Measurements from ENCODE around the gene NUP210.

Gene NUP210

GRCh38 chr3:13276438-13277195 is 143.5 kb downstream of the NUP210 start:
- Histone ChIP-seq H3K9me3 (ENCODE audit: low read depth, low read length) (no peaks in the 10 kb centered on the region), H3K27ac (no peak overlapping the region), H3K9ac (ENCODE audit: insufficient read length) (no peak overlapping the region), H3K36me3 (ENCODE audit: insufficient read depth, low read length) (no peaks in the 10 kb centered on the region), H3K4me3 (no peak overlapping the region)
- no peak for TF ChIP-seq EZH2 (IDR thresholded peaks at IDR 0.05)
- no peak for TF ChIP-seq FOXP2 (optimal IDR thresholded peaks at IDR 0.05; ENCODE audit: control extremely low read depth, extremely low read length, insufficient read depth)
- TF ChIP-seq POLR2AphosphoS5 (IDR thresholded peaks at IDR 0.05; ENCODE audit: borderline replicate concordance, low read depth, low read length): no peak
- no peak for DNase-seq (ENCODE audit: low read depth, low spot score)

- H3K4me3 ChIP-seq: no peak overlapping the region
- H3K9ac ChIP-seq (ENCODE audit: insufficient read length): no peak overlapping the region
- H3K36me3 ChIP-seq (ENCODE audit: insufficient read depth, low read length): no peaks in the 10 kb centered on the region
- no peak for DNase-seq (ENCODE audit: low read depth, low spot score)
- no peaks in the 10 kb centered on the region for H3K9me3 ChIP-seq (ENCODE audit: low read depth, low read length)
- H3K27ac ChIP-seq: no peak overlapping the region
- TF ChIP-seq EZH2 (IDR thresholded peaks at IDR 0.05) (no peak), POLR2AphosphoS5 (IDR thresholded peaks at IDR 0.05; ENCODE audit: borderline replicate concordance, low read depth, low read length) (no peak), FOXP2 (optimal IDR thresholded peaks at IDR 0.05; ENCODE audit: control extremely low read depth, extremely low read length, insufficient read depth) (no peak)
These were observed 144.6 kb downstream of the NUP210 start for GRCh38 chr3:13275376-13276005.

- H3K9ac ChIP-seq (ENCODE audit: insufficient read length): no peak overlapping the region
- H3K36me3 ChIP-seq (ENCODE audit: insufficient read depth, low read length): no peaks in the 10 kb centered on the region
- no peaks in the 10 kb centered on the region for H3K9me3 ChIP-seq (ENCODE audit: low read depth, low read length)
- H3K4me3 ChIP-seq: no peak overlapping the region
- TF ChIP-seq EZH2 (IDR thresholded peaks at IDR 0.05): no peak
- no peak for TF ChIP-seq POLR2AphosphoS5 (IDR thresholded peaks at IDR 0.05; ENCODE audit: borderline replicate concordance, low read depth, low read length)
- no peak for TF ChIP-seq FOXP2 (optimal IDR thresholded peaks at IDR 0.05; ENCODE audit: control extremely low read depth, extremely low read length, insufficient read depth)
- no peak for DNase-seq (ENCODE audit: low read depth, low spot score)
- no peak overlapping the region for H3K27ac ChIP-seq
These were observed 145.4 kb downstream of the NUP210 start for GRCh38 chr3:13274551-13275332.

DNA sequence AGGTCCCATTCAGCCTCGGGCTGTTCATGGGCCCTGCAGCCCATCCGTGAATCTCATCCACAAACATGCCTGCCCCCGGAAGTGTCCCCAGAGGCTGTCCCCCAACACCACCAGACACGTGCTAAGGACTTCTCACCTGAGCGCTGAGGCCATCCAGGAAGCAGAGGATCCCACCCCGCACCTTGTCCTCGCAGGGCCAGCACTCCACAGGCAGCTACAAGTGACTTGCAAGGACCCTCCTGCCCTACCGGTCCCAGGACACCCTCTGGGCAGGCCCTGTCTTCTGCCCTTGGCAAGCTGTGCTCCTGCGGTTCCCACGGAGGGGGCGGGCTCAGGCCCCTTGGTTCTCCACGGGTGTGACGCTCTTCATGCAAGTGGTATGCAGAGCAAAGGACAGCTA is 146.0 kb downstream of the NUP210 start:
- Histone ChIP-seq H3K36me3 (ENCODE audit: insufficient read depth, low read length) (no peaks in the 10 kb centered on the region), H3K9ac (ENCODE audit: insufficient read length) (no peak overlapping the region), H3K4me3 (no peak overlapping the region), H3K27ac (no peak overlapping the region), H3K9me3 (ENCODE audit: low read depth, low read length) (no peaks in the 10 kb centered on the region)
- DNase-seq (ENCODE audit: low read depth, low spot score): no peak
- TF ChIP-seq FOXP2 (optimal IDR thresholded peaks at IDR 0.05; ENCODE audit: control extremely low read depth, extremely low read length, insufficient read depth) (no peak), POLR2AphosphoS5 (IDR thresholded peaks at IDR 0.05; ENCODE audit: borderline replicate concordance, low read depth, low read length) (no peak), EZH2 (IDR thresholded peaks at IDR 0.05) (no peak)

- H3K36me3 ChIP-seq (ENCODE audit: insufficient read depth, low read length): no peaks in the 10 kb centered on the region
- no peak for TF ChIP-seq POLR2AphosphoS5 (IDR thresholded peaks at IDR 0.05; ENCODE audit: borderline replicate concordance, low read depth, low read length)
- TF ChIP-seq FOXP2 (optimal IDR thresholded peaks at IDR 0.05; ENCODE audit: control extremely low read depth, extremely low read length, insufficient read depth): no peak
- no peak for TF ChIP-seq EZH2 (IDR thresholded peaks at IDR 0.05)
- no peak overlapping the region for H3K9ac ChIP-seq (ENCODE audit: insufficient read length)
- H3K4me3 ChIP-seq: no peak overlapping the region
- H3K27ac ChIP-seq: no peak overlapping the region
- DNase-seq (ENCODE audit: low read depth, low spot score): no peak
- no peaks in the 10 kb centered on the region for H3K9me3 ChIP-seq (ENCODE audit: low read depth, low read length)
These were observed 146.5 kb downstream of the NUP210 start for GRCh38 chr3:13273604-13274105.

- H3K9me3 ChIP-seq (ENCODE audit: low read depth, low read length): no peaks in the 10 kb centered on the region
- TF ChIP-seq EZH2 (IDR thresholded peaks at IDR 0.05) (no peak), FOXP2 (optimal IDR thresholded peaks at IDR 0.05; ENCODE audit: control extremely low read depth, extremely low read length, insufficient read depth) (no peak), POLR2AphosphoS5 (IDR thresholded peaks at IDR 0.05; ENCODE audit: borderline replicate concordance, low read depth, low read length) (no peak)
- H3K9ac ChIP-seq (ENCODE audit: insufficient read length): no peak overlapping the region
- no peak for DNase-seq (ENCODE audit: low read depth, low spot score)
- no peak overlapping the region for H3K4me3 ChIP-seq
- no peak overlapping the region for H3K27ac ChIP-seq
- H3K36me3 ChIP-seq (ENCODE audit: insufficient read depth, low read length): no peaks in the 10 kb centered on the region
These were observed 147.1 kb downstream of the NUP210 start for GRCh38 chr3:13272831-13273603.

DNA sequence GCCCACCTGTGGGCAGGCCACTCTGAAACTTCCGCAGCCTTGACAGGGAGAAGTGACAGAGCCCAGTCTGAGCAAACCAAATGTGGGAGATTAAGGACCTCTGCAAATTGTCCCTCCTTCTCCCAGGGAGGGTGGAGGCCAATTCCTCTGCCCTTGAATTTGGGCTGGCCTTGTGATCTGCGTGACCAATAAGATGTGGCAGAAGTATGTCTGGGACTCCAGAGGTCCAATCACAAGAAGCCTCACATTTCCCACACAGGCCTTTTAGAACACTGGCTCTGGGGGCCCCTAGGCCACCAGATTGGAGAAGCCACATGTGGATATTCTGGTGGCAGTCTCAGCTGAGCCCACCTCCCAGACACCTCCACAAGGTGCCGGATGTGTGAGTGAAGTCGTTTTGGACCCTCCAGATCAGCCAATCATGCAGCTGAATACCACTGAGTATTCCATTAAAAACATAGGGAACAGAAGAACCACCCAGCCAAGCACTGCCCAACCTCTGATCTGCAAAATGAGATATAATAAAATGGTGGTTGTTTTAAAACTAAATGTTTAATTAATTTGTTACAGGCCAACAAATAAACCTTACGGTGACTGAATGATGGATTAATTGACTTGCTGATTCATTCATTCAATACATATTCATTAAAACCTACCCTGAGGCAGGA is 150.3 kb downstream of the NUP210 start:
- DNase-seq (ENCODE audit: low read depth, low spot score): no peak
- no peaks in the 10 kb centered on the region for H3K9me3 ChIP-seq (ENCODE audit: low read depth, low read length)
- H3K4me3 ChIP-seq: no peak overlapping the region
- H3K36me3 ChIP-seq (ENCODE audit: insufficient read depth, low read length): no peaks in the 10 kb centered on the region
- H3K27ac ChIP-seq: no peak overlapping the region
- H3K9ac ChIP-seq (ENCODE audit: insufficient read length): no peak overlapping the region
- TF ChIP-seq EZH2 (IDR thresholded peaks at IDR 0.05): no peak

Data from SK-N-MC (cell line).